Sigmoid colon (tissue), 4 donors: Measurements from ENCODE around the gene TLL2.

Experiments
- EP300 ChIP-seq, 4 donors: sonication (generic); formaldehyde crosslinking; IDR thresholded peaks; one replicate each; pipeline ENCODE4 v1.6.1; 2017; ENCODE audit warnings: antibody characterized with exemption in 4 of 4
- POLR2A ChIP-seq, 2 donors: fragments of 450-650 bp; IDR thresholded peaks; one replicate each; pipeline ENCODE4 v1.6.1; 2016; ENCODE audit warnings: antibody characterized with exemption in 2 of 2, mild to moderate bottlenecking in 2 of 2, moderate library complexity in 2 of 2
- TF ChIP-seq, protein P1 (sequence below), 4 experiments: fragments of 450-650 bp in 3 of 4; fragments of 200-600 bp in 1 of 4; IDR thresholded peaks; one replicate each; pipeline ENCODE4 v1.5.1; 2016 to 2019; ENCODE audit warnings: antibody characterized with exemption in 4 of 4, mild to moderate bottlenecking in 3 of 4, moderate library complexity in 2 of 4

DNA sequence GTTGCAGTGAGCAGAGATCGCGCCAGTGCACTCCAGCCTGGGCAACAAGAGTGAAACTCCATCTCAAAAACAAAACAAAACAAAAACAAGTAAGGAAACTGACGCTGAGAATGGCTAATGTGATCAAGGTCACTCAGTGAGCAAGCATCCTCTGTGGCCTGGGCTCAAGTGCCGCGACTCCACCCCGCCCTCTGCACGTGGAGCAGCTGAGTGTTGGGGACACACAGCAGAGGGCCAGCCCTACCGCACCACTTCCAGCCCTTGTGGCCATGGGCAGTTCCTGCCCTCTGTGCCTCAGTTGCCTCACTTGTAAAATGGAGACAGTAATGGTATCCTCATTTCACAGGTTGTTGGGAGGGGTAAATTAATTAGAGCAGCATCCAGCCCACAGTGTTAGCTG is 134.0 kb downstream of the TLL2 start:
- TF ChIP-seq, protein P1, sequence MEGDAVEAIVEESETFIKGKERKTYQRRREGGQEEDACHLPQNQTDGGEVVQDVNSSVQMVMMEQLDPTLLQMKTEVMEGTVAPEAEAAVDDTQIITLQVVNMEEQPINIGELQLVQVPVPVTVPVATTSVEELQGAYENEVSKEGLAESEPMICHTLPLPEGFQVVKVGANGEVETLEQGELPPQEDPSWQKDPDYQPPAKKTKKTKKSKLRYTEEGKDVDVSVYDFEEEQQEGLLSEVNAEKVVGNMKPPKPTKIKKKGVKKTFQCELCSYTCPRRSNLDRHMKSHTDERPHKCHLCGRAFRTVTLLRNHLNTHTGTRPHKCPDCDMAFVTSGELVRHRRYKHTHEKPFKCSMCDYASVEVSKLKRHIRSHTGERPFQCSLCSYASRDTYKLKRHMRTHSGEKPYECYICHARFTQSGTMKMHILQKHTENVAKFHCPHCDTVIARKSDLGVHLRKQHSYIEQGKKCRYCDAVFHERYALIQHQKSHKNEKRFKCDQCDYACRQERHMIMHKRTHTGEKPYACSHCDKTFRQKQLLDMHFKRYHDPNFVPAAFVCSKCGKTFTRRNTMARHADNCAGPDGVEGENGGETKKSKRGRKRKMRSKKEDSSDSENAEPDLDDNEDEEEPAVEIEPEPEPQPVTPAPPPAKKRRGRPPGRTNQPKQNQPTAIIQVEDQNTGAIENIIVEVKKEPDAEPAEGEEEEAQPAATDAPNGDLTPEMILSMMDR (IDR thresholded peaks at IDR 0.05): no peak
- no peak for TF ChIP-seq EP300 (IDR thresholded peaks at IDR 0.05)
- TF ChIP-seq POLR2A (IDR thresholded peaks at IDR 0.05): no peak
